Adrenal gland (tissue), 12 donors: ENCODE data around the gene KCNK3. TPM values are rescaled to one million over a fixed set of nuclear protein-coding genes. Genes with fewer than 3 reads are reported as not detected.

Source experiments
- DNase-seq, 7 donors: peaks; one replicate each; pipeline ENCODE4 v3.0.0-alpha.2; 2019 to 2020
- H3K27ac ChIP-seq, 5 donors: fragments of 200-600 bp; sonication (generic) in 4 of 5; 1 replicate in 3 of 5; 2 replicates in 2 of 5; pipeline versions ENCODE4 v1.5.1 to v1.8.0; 2016 to 2020; ENCODE audit warnings: mild to moderate bottlenecking in 1 of 5
- H3K27me3 ChIP-seq: fragments of 200-600 bp; 2 replicates; pipeline ENCODE4 v1.8.0; 2021
- H3K36me3 ChIP-seq, 2 donors: fragments of 200-600 bp; replicated peaks in 1 of 2; 1 replicate in 1 of 2; 2 replicates in 1 of 2; pipeline versions ENCODE4 v1.5.1 to v1.8.0; 2018 to 2022
- H3K4me1 ChIP-seq, 2 donors: fragments of 200-600 bp; replicated peaks in 1 of 2; 1 replicate in 1 of 2; 2 replicates in 1 of 2; pipeline versions ENCODE4 v1.5.1 to v1.8.0; 2018 to 2021
- H3K4me3 ChIP-seq, 4 donors: fragments of 200-600 bp; sonication (generic) in 3 of 4; one replicate each; pipeline ENCODE4 v1.5.1; 2016 to 2018
- H3K9me3 ChIP-seq, 3 donors: fragments of 200-600 bp; sonication (generic) in 1 of 3; replicated peaks in 1 of 3; 1 replicate in 2 of 3; 2 replicates in 1 of 3; pipeline versions ENCODE4 v1.5.1 to v1.8.0; 2016 to 2021
- CTCF ChIP-seq, 6 experiments: fragments of 450-650 bp in 4 of 6; fragments of 200-600 bp in 2 of 6; sonication (generic) in 1 of 6; IDR thresholded peaks; 1 replicate in 5 of 6; 2 replicates in 1 of 6; pipeline versions ENCODE4 v1.5.1 to v1.8.0; 2016 to 2021; ENCODE audit warnings: antibody characterized with exemption in 6 of 6, mild to moderate bottlenecking in 2 of 6, moderate library complexity in 1 of 6
- POLR2A ChIP-seq, 2 donors: fragments of 450-650 bp; IDR thresholded peaks; one replicate each; pipeline ENCODE4 v1.6.1; 2017; ENCODE audit warnings: antibody characterized with exemption in 2 of 2, mild to moderate bottlenecking in 2 of 2, moderate library complexity in 1 of 2
- WGBS, 4 donors: extraction: QIAGEN DNeasy Blood & Tissue Kit in 2 of 4; methylation state at CpG; one replicate each; pipeline versions ENCODE4 v1.1.5 to v1.1.7; 2013 to 2017; 5-methylcytosine and 5-hydroxymethylcytosine counted together
- intact Hi-C, 2 donors: fragments of 100-400 bp; cut with DNase I; formaldehyde crosslinking; loops; one replicate each; pipeline versions ENCODE4 v1.14.1 to v1.15.0; 2022 to 2023
- polyA plus RNA-seq, 3 donors: library from polyadenylated mRNA; stranded (reverse); fragments of 200-250 nt in 2 of 3; fragments of 350-450 nt in 1 of 3; fragmentation: Illumina TruSeq in 1 of 3; extraction: RNeasy Lipid Tissue Mini Kit (QIAGEN cat#74804) in 1 of 3; gene quantifications; one replicate each; pipeline ENCODE4 v1.2.3, GENCODE V29; 2013 to 2014
- total RNA-seq, 9 donors: library from RNA; depleted of rRNA in 4 of 9; stranded (reverse); fragments of >200 nt in 4 of 9; fragments of 120-200 nt in 1 of 9; fragmentation: NEBNext Ultra II Directional in 1 of 9; extraction: Animal tissue kit (Norgen Biotek cat#: 25700) in 1 of 9; gene quantifications; one replicate each; pipeline versions ENCODE4 v1.1.0 to v1.2.4, GENCODE V29; 2013 to 2023
- donor health status: healthy with polysubstance abuse.
- donor health status: Bipolar disorder and iron deficiency.
- donor health status: DM: yes; HTN: yes; CAD: no.
- donor health status: DM: no; HTN: no; CAD: no.
- donor health status: DM: no; HTN: no; CAD: no.
- donor health status: DM: yes; HTN: yes; CAD: no.

KCNK3 gene
- total and polyA plus RNA-seq, 12 donors, result 69.6 to 595 (median 382) TPM

DNA sequence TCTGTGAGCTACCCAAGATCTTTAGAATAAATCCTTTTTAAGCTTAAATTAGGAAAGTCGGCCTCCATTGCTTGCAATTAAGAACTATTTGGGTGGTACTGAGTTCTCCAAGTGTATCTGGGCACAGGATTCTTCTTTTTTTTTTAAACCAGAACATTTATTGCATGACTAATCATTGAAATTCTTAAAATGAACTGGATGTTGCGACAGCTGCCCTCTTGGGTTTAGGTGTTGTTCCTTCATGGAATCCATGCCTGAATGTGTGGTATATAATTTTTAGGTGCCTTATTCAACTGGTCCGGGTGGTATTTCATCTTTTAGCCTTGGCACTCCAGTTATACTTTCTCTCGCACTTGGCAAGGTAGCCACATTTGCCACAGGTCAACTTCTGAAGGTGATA lies 14.5 kb upstream of the KCNK3 start:
- intact Hi-C loops, result no loop called here
- Histone ChIP-seq H3K9me3 (no peaks in the 10 kb centered on the region), H3K4me3 (no peak overlapping the region), H3K4me1 (peaks cover 0 to 4% of the 10 kb centered on the region in 2 donors), H3K27ac (no peak overlapping the region), H3K36me3 (no peaks in the 10 kb centered on the region), H3K27me3 (no peaks in the 10 kb centered on the region)
- peak in 4 of 7 donors; percentile 5 to 28 (median 10) for DNase-seq
- no peak for TF ChIP-seq CTCF (IDR thresholded peaks at IDR 0.05)
- no peak for TF ChIP-seq POLR2A (IDR thresholded peaks at IDR 0.05)
- WGBS, 4 donors, result 90 to 94% (median 93%) methylated on average over 4 of the region's 4 CpGs

DNA sequence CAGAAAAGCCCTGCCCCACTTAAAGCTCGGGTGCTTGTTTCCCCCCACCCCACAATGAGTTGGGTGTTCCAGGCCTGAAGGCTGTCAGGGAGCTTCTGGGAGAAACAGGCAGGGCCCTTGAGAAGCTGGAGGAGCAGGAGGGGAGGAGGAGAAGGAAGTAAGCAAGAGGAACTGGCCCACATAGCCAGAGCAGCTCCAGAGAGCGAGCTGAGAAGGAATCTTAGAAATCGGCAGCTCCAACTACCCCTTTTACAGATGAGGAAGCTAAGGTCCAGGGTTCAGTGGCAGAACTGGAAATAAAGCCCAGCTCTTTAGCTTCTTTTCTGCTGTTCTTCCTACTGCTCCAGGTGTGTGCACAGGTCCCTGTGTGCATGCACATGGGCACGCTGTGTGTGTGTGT lies 12.7 kb upstream of the KCNK3 start:
- TF ChIP-seq CTCF (IDR thresholded peaks at IDR 0.05), result no peak
- TF ChIP-seq POLR2A (IDR thresholded peaks at IDR 0.05), result no peak
- Histone ChIP-seq H3K4me1 (peaks cover 0 to 4% of the 10 kb centered on the region in 2 donors), H3K9me3 (no peaks in the 10 kb centered on the region), H3K27me3 (no peaks in the 10 kb centered on the region), H3K4me3 (no peak overlapping the region), H3K36me3 (no peaks in the 10 kb centered on the region), H3K27ac (no peak overlapping the region)
- intact Hi-C loops, result no loop called here
- DNase-seq, result peak in 4 of 7 donors; percentile 10 to 35 (median 14)
- WGBS, 4 donors, result 68 to 83% (median 81%) methylated on average over 2 to 4 of the region's 4 CpGs

- Histone ChIP-seq H3K4me1 (peaks cover 0 to 9% of the 10 kb centered on the region in 2 donors), H3K4me3 (no peak overlapping the region), H3K36me3 (no peaks in the 10 kb centered on the region), H3K27ac (peak overlapping the region in 1 of 5 donors; percentile 30), H3K9me3 (no peaks in the 10 kb centered on the region), H3K27me3 (no peaks in the 10 kb centered on the region)
- DNase-seq, result peak in 4 of 7 donors; percentile 8 to 51 (median 12)
- 80 to 93% (median 83%) methylated on average over 3 of the region's 3 CpGs; no CpG with 5 or more reads in 1 of the 4 donors for WGBS, 4 donors
- intact Hi-C loops, result no loop called here
- TF ChIP-seq CTCF (IDR thresholded peaks at IDR 0.05) (no peak), POLR2A (IDR thresholded peaks at IDR 0.05) (no peak)
These were observed 10.9 kb upstream of the KCNK3 start for GRCh38 chr2:26681656-26682055.

DNA sequence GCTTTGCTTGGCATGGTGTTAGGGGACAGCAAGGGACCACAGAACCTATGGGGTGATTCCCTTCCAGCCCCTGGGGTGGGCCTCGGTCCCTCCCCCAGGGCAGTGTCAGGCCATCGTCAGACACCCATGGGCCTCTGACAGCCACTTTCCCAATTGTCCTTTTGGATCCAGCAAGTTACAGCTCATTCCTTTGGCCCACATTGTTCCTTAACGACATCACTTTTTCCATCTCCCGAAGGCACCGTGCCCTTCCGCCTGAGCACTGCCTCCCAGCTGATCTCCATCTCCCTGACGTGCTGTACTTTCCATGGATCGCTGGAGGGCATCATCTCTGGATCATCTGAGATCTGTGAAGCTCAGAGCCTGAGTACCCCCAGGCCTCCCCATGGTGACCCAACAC lies 10.4 kb upstream of the KCNK3 start:
- H3K27me3 ChIP-seq, result no peaks in the 10 kb centered on the region
- H3K4me1 ChIP-seq, result peaks cover 0 to 11% of the 10 kb centered on the region in 2 donors
- H3K9me3 ChIP-seq, result no peaks in the 10 kb centered on the region
- H3K27ac ChIP-seq, result peak overlapping the region in 1 of 5 donors; percentile 30
- peak in 4 of 7 donors; percentile 10 to 54 (median 24) for DNase-seq
- 79 to 90% (median 84%) methylated on average over 8 of the region's 8 CpGs for WGBS, 4 donors
- H3K36me3 ChIP-seq, result no peaks in the 10 kb centered on the region
- TF ChIP-seq CTCF (IDR thresholded peaks at IDR 0.05) (no peak), POLR2A (IDR thresholded peaks at IDR 0.05) (no peak)
- intact Hi-C loops, result no loop called here
- no peak overlapping the region for H3K4me3 ChIP-seq
